OCI-LY7 (cell line): ENCODE measurements around the gene SPDL1.

ENCODE experiments used
- CTCF ChIP-seq: fragments of 200-600 bp; sonication (generic); conservative IDR thresholded peaks from 2 replicates; pipeline ENCODE4 v1.5.1; 2014; ENCODE audit warnings: mild to moderate bottlenecking, antibody characterized with exemption, low read length, moderate library complexity, mixed read lengths
- EZH2phosphoT487 ChIP-seq: fragments of 200-600 bp; sonication (generic); IDR thresholded peaks from 2 replicates; pipeline ENCODE4 v1.6.1; 2018; ENCODE audit warnings: low read depth, borderline replicate concordance, mild to moderate bottlenecking, mixed run types, antibody characterized with exemption, low read length, moderate library complexity, mixed read lengths

GRCh38 chr5:169571355-169571754, 12.2 kb upstream of the SPDL1 start:
- TF ChIP-seq CTCF (no peak), EZH2phosphoT487 (no peak)
